Calu3 (cell line): ENCODE data around the gene IRX2. TPM values are rescaled to one million over a fixed set of nuclear protein-coding genes. Genes with fewer than 3 reads are reported as not detected.

Experiments used
- BruUV-seq: library from RNA; stranded (reverse); fragments of 400-500 nt; replicated peaks from 2 replicates; lab custom pipeline; 2021; lab: Mats Ljungman, UMichigan
- CTCF ChIA-PET: fragments of 300-600 bp; sonication (Branson Sonifier 250); formaldehyde crosslinking; loops from one replicate; lab custom pipeline; 2022; ENCODE audit warnings: antibody characterized with exemption; lab: Charles Lee
- DNase-seq: peaks from one replicate; pipeline ENCODE4 v3.0.0; 2022
- H3K27ac Mint-ChIP-seq: one replicate; pipeline ENCODE4 v1.8.0; 2022; ENCODE audit warnings: mixed read lengths; ENCODE audit not compliant: unreplicated experiment
- H3K27me3 Mint-ChIP-seq: one replicate; pipeline ENCODE4 v1.8.0; 2022; ENCODE audit warnings: mixed read lengths; ENCODE audit not compliant: unreplicated experiment
- H3K36me3 Mint-ChIP-seq: one replicate; pipeline ENCODE4 v1.8.0; 2022; ENCODE audit warnings: mild to moderate bottlenecking, moderate library complexity, mixed read lengths; ENCODE audit not compliant: insufficient read depth, unreplicated experiment
- H3K4me1 Mint-ChIP-seq: one replicate; pipeline ENCODE4 v1.8.0; 2022; ENCODE audit warnings: mild to moderate bottlenecking, low read depth, mixed read lengths; ENCODE audit not compliant: unreplicated experiment
- H3K4me3 Mint-ChIP-seq: one replicate; pipeline ENCODE4 v1.8.0; 2022; ENCODE audit warnings: mild to moderate bottlenecking, low read depth, moderate library complexity, mixed read lengths; ENCODE audit not compliant: unreplicated experiment
- H3K9me3 Mint-ChIP-seq: one replicate; pipeline ENCODE4 v1.8.0; 2022; ENCODE audit warnings: low read depth, mixed read lengths; ENCODE audit not compliant: unreplicated experiment
- intact Hi-C: fragments of 100-400 bp; cut with micrococcal nuclease; formaldehyde crosslinking; loops from one replicate; pipeline ENCODE4 v1.10.0; 2022; ENCODE audit not compliant: unreplicated experiment
- total RNA-seq: library from RNA; stranded (reverse); gene quantifications from 2 replicates; pipeline ENCODE4 v1.2.3, GENCODE V29; 2022
- TF ChIP-seq, protein P1 (sequence below): fragments of 200-600 bp; IDR thresholded peaks from one replicate; pipeline ENCODE4 v1.8.0; 2022; ENCODE audit warnings: antibody characterized with exemption; ENCODE audit not compliant: unreplicated experiment

IRX2 gene
- total RNA-seq, 1 experiment from 2014 or later, result not detected

DNA sequence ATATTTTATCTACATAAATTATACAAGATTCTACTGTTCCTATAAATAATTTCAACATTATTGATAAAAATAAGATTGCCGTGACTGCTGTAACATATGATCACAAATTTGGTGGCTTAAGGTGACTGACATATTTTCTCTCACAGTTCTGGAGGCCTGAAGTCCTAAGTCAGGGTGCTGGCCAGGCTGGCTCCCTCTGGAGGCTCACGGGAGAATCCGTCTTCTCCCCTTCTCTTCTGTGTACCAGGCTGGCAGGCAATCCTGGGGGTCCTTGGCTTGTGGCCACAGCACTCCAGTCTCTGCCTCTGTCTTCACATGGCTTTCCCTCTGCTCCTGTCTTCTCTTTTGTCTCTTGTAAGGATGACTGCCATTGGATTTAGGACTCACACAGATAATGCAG is 31.7 kb upstream of the IRX2 start:
- intact Hi-C loops, result no loop called here
- TF ChIP-seq, protein P1, sequence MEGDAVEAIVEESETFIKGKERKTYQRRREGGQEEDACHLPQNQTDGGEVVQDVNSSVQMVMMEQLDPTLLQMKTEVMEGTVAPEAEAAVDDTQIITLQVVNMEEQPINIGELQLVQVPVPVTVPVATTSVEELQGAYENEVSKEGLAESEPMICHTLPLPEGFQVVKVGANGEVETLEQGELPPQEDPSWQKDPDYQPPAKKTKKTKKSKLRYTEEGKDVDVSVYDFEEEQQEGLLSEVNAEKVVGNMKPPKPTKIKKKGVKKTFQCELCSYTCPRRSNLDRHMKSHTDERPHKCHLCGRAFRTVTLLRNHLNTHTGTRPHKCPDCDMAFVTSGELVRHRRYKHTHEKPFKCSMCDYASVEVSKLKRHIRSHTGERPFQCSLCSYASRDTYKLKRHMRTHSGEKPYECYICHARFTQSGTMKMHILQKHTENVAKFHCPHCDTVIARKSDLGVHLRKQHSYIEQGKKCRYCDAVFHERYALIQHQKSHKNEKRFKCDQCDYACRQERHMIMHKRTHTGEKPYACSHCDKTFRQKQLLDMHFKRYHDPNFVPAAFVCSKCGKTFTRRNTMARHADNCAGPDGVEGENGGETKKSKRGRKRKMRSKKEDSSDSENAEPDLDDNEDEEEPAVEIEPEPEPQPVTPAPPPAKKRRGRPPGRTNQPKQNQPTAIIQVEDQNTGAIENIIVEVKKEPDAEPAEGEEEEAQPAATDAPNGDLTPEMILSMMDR, result no peak
- no peaks in the 10 kb centered on the region for H3K4me1 Mint-ChIP-seq
- no peaks in the 10 kb centered on the region for H3K36me3 Mint-ChIP-seq
- CTCF ChIA-PET, result no interaction called here
- BruUV-seq, result no TSS peak
- peaks cover 6% of the 10 kb centered on the region for H3K9me3 Mint-ChIP-seq
- no peak overlapping the region for H3K4me3 Mint-ChIP-seq
- DNase-seq, result no peak
- H3K27me3 Mint-ChIP-seq, result no peaks in the 10 kb centered on the region
- no peak overlapping the region for H3K27ac Mint-ChIP-seq

DNA sequence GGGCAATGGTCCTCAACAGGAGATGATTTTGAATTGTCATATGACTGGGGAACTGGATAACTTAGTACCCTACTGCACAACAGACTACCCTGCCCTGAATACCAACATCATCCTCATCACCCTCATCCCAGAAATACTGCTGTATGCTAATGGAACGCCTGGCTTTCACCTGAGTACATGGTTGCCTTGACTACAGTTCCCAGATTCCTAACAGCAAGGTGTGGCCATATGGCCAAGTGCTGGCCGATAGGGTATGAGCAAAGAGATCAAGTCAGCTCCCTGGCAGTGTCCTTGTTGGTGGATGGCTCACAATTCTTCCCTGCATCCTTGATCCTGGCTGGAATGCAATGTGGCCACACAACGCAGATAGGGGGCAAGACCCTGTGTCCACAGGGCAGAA is 31.2 kb upstream of the IRX2 start:
- H3K27me3 Mint-ChIP-seq, result no peaks in the 10 kb centered on the region
- no peak overlapping the region for H3K4me3 Mint-ChIP-seq
- TF ChIP-seq, protein P1, result no peak
- H3K36me3 Mint-ChIP-seq, result no peaks in the 10 kb centered on the region
- no peaks in the 10 kb centered on the region for H3K4me1 Mint-ChIP-seq
- no peak for DNase-seq
- H3K9me3 Mint-ChIP-seq, result peaks cover 3% of the 10 kb centered on the region
- no peak overlapping the region for H3K27ac Mint-ChIP-seq
- no TSS peak for BruUV-seq
- intact Hi-C loops, result no loop called here
- CTCF ChIA-PET, result no interaction called here

DNA sequence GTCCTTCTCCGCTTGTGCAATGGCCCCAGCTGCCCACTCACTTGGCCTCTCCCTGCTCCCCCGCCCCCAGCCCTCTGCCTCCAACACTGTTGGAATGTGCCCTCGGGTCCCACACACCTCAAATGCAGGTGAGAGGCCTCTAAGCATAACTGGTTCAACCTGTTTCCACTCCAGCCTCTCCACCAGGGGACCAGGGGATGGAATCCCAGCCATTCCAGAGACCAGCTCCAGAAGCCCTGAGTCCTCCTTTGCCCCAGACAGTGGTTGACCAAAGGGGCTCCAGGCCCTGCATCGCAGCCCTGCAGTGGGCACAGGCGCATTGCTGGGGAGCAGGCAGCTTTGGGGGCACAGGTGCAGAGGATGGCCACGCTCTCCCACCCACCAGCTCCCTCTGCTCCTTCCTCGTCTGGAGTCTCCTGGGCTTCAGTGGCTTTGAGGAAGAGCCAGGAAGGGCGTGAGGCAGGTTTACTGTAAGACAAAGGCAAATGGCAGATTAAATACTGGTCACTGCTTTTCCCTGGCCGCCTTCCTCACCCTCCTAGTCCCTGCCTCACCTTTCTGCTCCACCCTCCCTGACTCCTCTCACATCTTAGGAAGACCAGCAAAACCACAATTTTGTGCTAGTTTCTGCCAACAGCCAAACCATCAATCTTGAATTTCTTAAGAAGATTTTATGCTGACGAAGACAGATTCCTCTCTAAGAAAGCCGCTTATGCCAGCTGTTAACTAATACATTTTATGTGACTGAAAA is 29.1 kb upstream of the IRX2 start:
- H3K27ac Mint-ChIP-seq, result no peak overlapping the region
- H3K27me3 Mint-ChIP-seq, result no peaks in the 10 kb centered on the region
- intact Hi-C loops, result no loop called here
- no peak for DNase-seq
- H3K36me3 Mint-ChIP-seq, result no peaks in the 10 kb centered on the region
- H3K4me3 Mint-ChIP-seq, result no peak overlapping the region
- TF ChIP-seq, protein P1, result no peak
- no TSS peak for BruUV-seq
- H3K9me3 Mint-ChIP-seq, result peaks cover 12% of the 10 kb centered on the region
- no peaks in the 10 kb centered on the region for H3K4me1 Mint-ChIP-seq
- CTCF ChIA-PET, result no interaction called here

DNA sequence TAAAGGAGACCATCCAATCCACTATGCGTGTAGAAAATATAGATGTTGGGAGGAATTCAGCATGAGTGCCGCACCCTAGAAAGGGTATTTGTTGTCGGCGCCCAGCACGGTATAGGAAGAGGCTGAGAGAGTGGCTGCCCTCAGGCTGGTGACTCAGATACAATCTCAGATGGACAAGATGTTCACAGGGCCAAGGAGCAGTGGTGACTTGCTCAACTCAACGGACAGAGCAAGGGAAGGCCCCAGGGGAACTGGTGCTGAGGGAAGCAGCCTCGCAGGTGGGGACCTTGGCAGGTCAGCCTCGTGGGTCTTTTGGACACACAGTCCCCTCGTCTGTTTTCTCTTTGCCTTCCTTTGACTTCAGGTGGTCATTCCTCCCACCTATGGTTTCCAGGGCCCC is 28.0 kb upstream of the IRX2 start:
- Mint-ChIP-seq H3K9me3 (peaks cover 16% of the 10 kb centered on the region), H3K4me3 (no peak overlapping the region), H3K36me3 (no peaks in the 10 kb centered on the region), H3K27me3 (no peaks in the 10 kb centered on the region), H3K4me1 (no peaks in the 10 kb centered on the region), H3K27ac (no peak overlapping the region)
- no TSS peak for BruUV-seq
- CTCF ChIA-PET, result no interaction called here
- TF ChIP-seq, protein P1, result no peak
- no peak for DNase-seq
- intact Hi-C loops, result no loop called here
